ENCODE results near the gene RXRG.
"Not testable (repeated sequence)": the region's sequence is repeated elsewhere in the genome, so short reads cannot be mapped to it uniquely, and the experiment has no call there.

RXRG gene

GRCh38 chr1:165463978-165464377 lies 19.1 kb upstream of the RXRG start:
- Histone ChIP-seq H3K9ac (ENCODE audit: low read length) (no peak overlapping the region), H4K20me1 (ENCODE audit: insufficient read depth, low read length) (no peaks in the 10 kb centered on the region; the same call in 1 of the 2 replicates), H3K27ac (ENCODE audit: low read depth, low read length, poor library complexity, severe bottlenecking) (no peak overlapping the region), H3K36me3 (ENCODE audit: insufficient read depth, low read length) (no peaks in the 10 kb centered on the region), H3K4me3 (ENCODE audit: low read depth, low read length, poor library complexity, severe bottlenecking) (no peak overlapping the region), H3K4me2 (ENCODE audit: low read length) (no peak overlapping the region), H3K9me3 (ENCODE audit: low read length) (no peaks in the 10 kb centered on the region), H3K4me1 (ENCODE audit: insufficient read depth, low read length, severe bottlenecking) (no peaks in the 10 kb centered on the region), H3K27me3 (ENCODE audit: insufficient read depth, low read length) (no peaks in the 10 kb centered on the region; the same call in 1 of the 2 replicates), H3K9me2 (ENCODE audit: low read depth, low read length) (no peaks in the 10 kb centered on the region), H3F3A (ENCODE audit: insufficient read depth, low read length) (no peaks in the 10 kb centered on the region), H2AFZ (ENCODE audit: low read length) (no peak overlapping the region), H3K79me2 (ENCODE audit: insufficient read depth, low read length) (no peaks in the 10 kb centered on the region)
- TF ChIP-seq CTCF (IDR thresholded peaks at IDR 0.05; ENCODE audit: low read length) (no peak), EZH2 (IDR thresholded peaks at IDR 0.05; ENCODE audit: borderline replicate concordance, low read length) (no peak)

- H3K4me3 ChIP-seq (ENCODE audit: low read depth, low read length, poor library complexity, severe bottlenecking); H3F3A ChIP-seq (ENCODE audit: insufficient read depth, low read length); H3K9me3 ChIP-seq (ENCODE audit: low read length); H3K79me2 ChIP-seq (ENCODE audit: insufficient read depth, low read length); H4K20me1 ChIP-seq (ENCODE audit: insufficient read depth, low read length); H3K27me3 ChIP-seq (ENCODE audit: insufficient read depth, low read length); H3K36me3 ChIP-seq (ENCODE audit: insufficient read depth, low read length); H3K9ac ChIP-seq (ENCODE audit: low read length); H3K4me1 ChIP-seq (ENCODE audit: insufficient read depth, low read length, severe bottlenecking); H3K9me2 ChIP-seq (ENCODE audit: low read depth, low read length); H3K27ac ChIP-seq (ENCODE audit: low read depth, low read length, poor library complexity, severe bottlenecking); H3K4me2 ChIP-seq (ENCODE audit: low read length); H2AFZ ChIP-seq (ENCODE audit: low read length): not testable (repeated sequence)
Observed at GRCh38 chr1:165459683-165460082, 14.8 kb upstream of the RXRG start.

- Histone ChIP-seq H3K9ac (ENCODE audit: low read length) (no peak overlapping the region), H3K79me2 (ENCODE audit: insufficient read depth, low read length) (no peaks in the 10 kb centered on the region), H3K4me3 (ENCODE audit: low read depth, low read length, poor library complexity, severe bottlenecking) (no peak overlapping the region), H3K27ac (ENCODE audit: low read depth, low read length, poor library complexity, severe bottlenecking) (no peak overlapping the region), H3K36me3 (ENCODE audit: insufficient read depth, low read length) (no peaks in the 10 kb centered on the region), H3K9me3 (ENCODE audit: low read length) (no peaks in the 10 kb centered on the region), H3K4me1 (ENCODE audit: insufficient read depth, low read length, severe bottlenecking) (no peaks in the 10 kb centered on the region), H3K27me3 (ENCODE audit: insufficient read depth, low read length) (no peaks in the 10 kb centered on the region), H3F3A (ENCODE audit: insufficient read depth, low read length) (no peaks in the 10 kb centered on the region), H4K20me1 (ENCODE audit: insufficient read depth, low read length) (no peaks in the 10 kb centered on the region), H2AFZ (ENCODE audit: low read length) (no peak overlapping the region), H3K4me2 (ENCODE audit: low read length) (no peak overlapping the region), H3K9me2 (ENCODE audit: low read depth, low read length) (no peaks in the 10 kb centered on the region)
- TF ChIP-seq CTCF (IDR thresholded peaks at IDR 0.05; ENCODE audit: low read length) (no peak), EZH2 (IDR thresholded peaks at IDR 0.05; ENCODE audit: borderline replicate concordance, low read length) (no peak)
Observed at GRCh38 chr1:165456861-165457260, 11.9 kb upstream of the RXRG start.

- Histone ChIP-seq H3K9me3 (ENCODE audit: low read length) (no peaks in the 10 kb centered on the region), H3K27me3 (ENCODE audit: insufficient read depth, low read length) (no peaks in the 10 kb centered on the region), H3K9me2 (ENCODE audit: low read depth, low read length) (no peaks in the 10 kb centered on the region), H3K36me3 (ENCODE audit: insufficient read depth, low read length) (no peaks in the 10 kb centered on the region), H3F3A (ENCODE audit: insufficient read depth, low read length) (no peaks in the 10 kb centered on the region), H3K4me1 (ENCODE audit: insufficient read depth, low read length, severe bottlenecking) (no peaks in the 10 kb centered on the region), H3K4me3 (ENCODE audit: low read depth, low read length, poor library complexity, severe bottlenecking) (no peak overlapping the region), H2AFZ (ENCODE audit: low read length) (no peak overlapping the region), H3K4me2 (ENCODE audit: low read length) (no peak overlapping the region), H4K20me1 (ENCODE audit: insufficient read depth, low read length) (no peaks in the 10 kb centered on the region), H3K9ac (ENCODE audit: low read length) (no peak overlapping the region), H3K27ac (ENCODE audit: low read depth, low read length, poor library complexity, severe bottlenecking) (no peak overlapping the region), H3K79me2 (ENCODE audit: insufficient read depth, low read length) (no peaks in the 10 kb centered on the region)
- TF ChIP-seq EZH2 (IDR thresholded peaks at IDR 0.05; ENCODE audit: borderline replicate concordance, low read length): no peak
- no peak for TF ChIP-seq CTCF (IDR thresholded peaks at IDR 0.05; ENCODE audit: low read length)
Observed at GRCh38 chr1:165456114-165456513, 11.2 kb upstream of the RXRG start.
